A549 (cell line): ENCODE measurements around the gene ALOX15B. TPM values are rescaled to one million over a fixed set of nuclear protein-coding genes. Genes with fewer than 3 reads are reported as not detected.
A peak's percentile ranks its signal among the peaks of the same experiment; 100 is the strongest.

ENCODE experiments used
- ATOH8 ChIP-seq: fragments of 250-450 bp; sonication (Bioruptor Pico); IDR thresholded peaks from 2 replicates; pipeline ENCODE4 v1.5.0; 2020; ENCODE audit warnings: low read depth, mild to moderate bottlenecking, moderate library complexity
- BHLHE40 ChIP-seq: IDR thresholded peaks from 2 replicates; pipeline ENCODE4 v1.6.1; 2012; ENCODE audit warnings: low read depth, low read length, inconsistent platforms
- CBX2 ChIP-seq: fragments of 200-600 bp; sonication (generic); IDR thresholded peaks from 2 replicates; pipeline ENCODE4 v1.6.1; 2016; ENCODE audit warnings: low read depth, mild to moderate bottlenecking, borderline replicate concordance
- CEBPB ChIP-seq, 2 experiments: fragments of >200 bp in 1 of 2; sonication (Bioruptor Twin) in 1 of 2; formaldehyde crosslinking in 1 of 2; IDR thresholded peaks; 2 replicates each; pipeline ENCODE4 v1.6.1; 2012 to 2016
- CHD2 ChIP-seq: fragments of 150-350 bp; IDR thresholded peaks from 2 replicates; pipeline ENCODE4 v1.6.1; 2014; ENCODE audit warnings: low read length; ENCODE audit not compliant: partially characterized antibody
- CHD4 ChIP-seq: fragments of 200-600 bp; sonication (generic); IDR thresholded peaks from 2 replicates; pipeline ENCODE4 v1.6.1; 2016; ENCODE audit warnings: antibody characterized with exemption, mild to moderate bottlenecking, borderline replicate concordance
- CTCF ChIP-seq: fragments of >200 bp; sonication (Bioruptor Twin); formaldehyde crosslinking; IDR thresholded peaks from 3 replicates; pipeline ENCODE4 v1.5.1; 2016
- EHF ChIP-seq: fragments of 250-450 bp; sonication (Bioruptor Pico); IDR thresholded peaks from 2 replicates; pipeline ENCODE4 v1.5.0; 2020; ENCODE audit warnings: mild to moderate bottlenecking
- EP300 ChIP-seq, 2 experiments: fragments of >200 bp; sonication (Bioruptor Twin); formaldehyde crosslinking; IDR thresholded peaks; 2 replicates in 1 of 2; 3 replicates in 1 of 2; pipeline ENCODE4 v1.6.1; 2016 to 2017
- ESRRA ChIP-seq: fragments of 150-350 bp; IDR thresholded peaks from 2 replicates; pipeline ENCODE4 v1.6.1; 2014; ENCODE audit warnings: mild to moderate bottlenecking, low read length, borderline replicate concordance
- FOSB ChIP-seq: fragments of 250-450 bp; sonication (Bioruptor Pico); IDR thresholded peaks from 2 replicates; pipeline ENCODE4 v1.5.0; 2020; ENCODE audit warnings: mild to moderate bottlenecking, moderate library complexity
- FOSL2 ChIP-seq, 2 experiments: fragments of 450-650 bp in 1 of 2; fragments of >200 bp in 1 of 2; sonication (Bioruptor Twin) in 1 of 2; formaldehyde crosslinking; IDR thresholded peaks; 2 replicates each; pipeline versions ENCODE4 v1.5.0 to v1.6.1; 2016 to 2020; ENCODE audit warnings: mild to moderate bottlenecking in 1 of 2, moderate library complexity in 1 of 2
- GATA3 ChIP-seq: IDR thresholded peaks from 2 replicates; pipeline ENCODE4 v1.6.1; 2012; ENCODE audit warnings: borderline replicate concordance
- HDAC2 ChIP-seq: fragments of 200-600 bp; sonication (generic); IDR thresholded peaks from 2 replicates; pipeline ENCODE4 v1.6.1; 2016
- HEYL ChIP-seq: fragments of 250-450 bp; sonication (Bioruptor Pico); IDR thresholded peaks from 2 replicates; pipeline ENCODE4 v1.8.0; 2021; ENCODE audit warnings: mild to moderate bottlenecking, moderate library complexity
- HMGXB4 ChIP-seq: fragments of 250-450 bp; sonication (Bioruptor Pico); IDR thresholded peaks from 2 replicates; pipeline ENCODE4 v1.5.0; 2021; ENCODE audit warnings: mild to moderate bottlenecking, moderate library complexity, borderline replicate concordance
- HOXA7 ChIP-seq: fragments of 250-450 bp; sonication (Bioruptor Pico); IDR thresholded peaks from 2 replicates; pipeline ENCODE4 v1.5.0; 2020; ENCODE audit warnings: mild to moderate bottlenecking, moderate library complexity
- HOXB5 ChIP-seq: fragments of 250-450 bp; sonication (Bioruptor Pico); IDR thresholded peaks from 2 replicates; pipeline ENCODE4 v1.5.0; 2020; ENCODE audit warnings: mild to moderate bottlenecking, moderate library complexity
- JUN ChIP-seq, 2 experiments: fragments of >200 bp; sonication (Bioruptor Twin); formaldehyde crosslinking; IDR thresholded peaks; 2 replicates in 1 of 2; 3 replicates in 1 of 2; pipeline ENCODE4 v1.6.1; 2016 to 2017
- KDM1A ChIP-seq: fragments of 200-600 bp; sonication (generic); IDR thresholded peaks from 2 replicates; pipeline ENCODE4 v1.6.1; 2016; ENCODE audit warnings: low read depth, mild to moderate bottlenecking
- MAFK ChIP-seq: fragments of 450-650 bp; IDR thresholded peaks from 2 replicates; pipeline ENCODE4 v1.6.1; 2014; ENCODE audit not compliant: partially characterized antibody
- MAZ ChIP-seq: fragments of 150-350 bp; IDR thresholded peaks from 2 replicates; pipeline ENCODE4 v1.6.1; 2014; ENCODE audit warnings: antibody characterized with exemption, low read depth, low read length, borderline replicate concordance
- MYC ChIP-seq: IDR thresholded peaks from 2 replicates; pipeline ENCODE4 v1.6.1; 2012; ENCODE audit warnings: mild to moderate bottlenecking, inconsistent platforms, low read length, improper control_type of control experiment, borderline replicate concordance
- NFE2L2 ChIP-seq: fragments of 150-350 bp; conservative IDR thresholded peaks from 2 replicates; pipeline ENCODE4 v1.6.1; 2014; ENCODE audit warnings: low read length
- NPAS2 ChIP-seq: fragments of 250-450 bp; sonication (Bioruptor Pico); IDR thresholded peaks from 2 replicates; pipeline ENCODE4 v1.8.0; 2022; ENCODE audit warnings: mild to moderate bottlenecking, moderate library complexity, borderline replicate concordance
- NR3C1 ChIP-seq: fragments of >200 bp; sonication (Bioruptor Twin); formaldehyde crosslinking; IDR thresholded peaks from 3 replicates; pipeline ENCODE4 v1.6.1; 2017
- PBX3 ChIP-seq: IDR thresholded peaks from 2 replicates; pipeline ENCODE4 v1.6.1; 2012
- POLR2A ChIP-seq: IDR thresholded peaks from 2 replicates; pipeline ENCODE4 v1.6.1; 2012; ENCODE audit warnings: mild to moderate bottlenecking, low read length
- POLR2AphosphoS2 ChIP-seq: conservative IDR thresholded peaks from 2 replicates; pipeline ENCODE4 v1.6.1; 2012; ENCODE audit warnings: low read length, improper control_type of control experiment, inconsistent platforms
- RARB ChIP-seq: fragments of 250-450 bp; sonication (Bioruptor Pico); IDR thresholded peaks from 2 replicates; pipeline ENCODE4 v1.8.0; 2021; ENCODE audit warnings: mild to moderate bottlenecking, moderate library complexity
- RCOR1 ChIP-seq: fragments of 150-350 bp; IDR thresholded peaks from 2 replicates; pipeline ENCODE4 v1.6.1; 2014; ENCODE audit warnings: antibody characterized with exemption, low read length, low read depth
- RFX5 ChIP-seq: fragments of 450-650 bp; IDR thresholded peaks from 2 replicates; pipeline ENCODE4 v1.7.1; 2014; ENCODE audit warnings: antibody characterized with exemption, mild to moderate bottlenecking, moderate library complexity
- RNF2 ChIP-seq: fragments of 200-600 bp; sonication (generic); IDR thresholded peaks from 2 replicates; pipeline ENCODE4 v1.6.1; 2016; ENCODE audit warnings: low read depth, mild to moderate bottlenecking, antibody characterized with exemption, moderate library complexity, borderline replicate concordance
- SMC3 ChIP-seq: fragments of >200 bp; sonication (Bioruptor Twin); formaldehyde crosslinking; IDR thresholded peaks from 3 replicates; pipeline ENCODE4 v1.6.1; 2018; ENCODE audit warnings: inconsistent platforms
- SREBF2 ChIP-seq: fragments of 450-650 bp; IDR thresholded peaks from 2 replicates; pipeline ENCODE4 v1.6.1; 2014; ENCODE audit warnings: mild to moderate bottlenecking, moderate library complexity
- TFCP2L1 ChIP-seq: fragments of 250-450 bp; sonication (Bioruptor Pico); IDR thresholded peaks from 2 replicates; pipeline ENCODE4 v1.5.0; 2021; ENCODE audit warnings: mild to moderate bottlenecking
- ZC3H11A ChIP-seq: fragments of 450-650 bp; IDR thresholded peaks from 2 replicates; pipeline ENCODE4 v1.6.1; 2014; ENCODE audit warnings: antibody characterized with exemption, mild to moderate bottlenecking
- ZSCAN20 ChIP-seq: fragments of 250-450 bp; sonication (Bioruptor Pico); IDR thresholded peaks from 2 replicates; pipeline ENCODE4 v1.8.0; 2022; ENCODE audit warnings: mild to moderate bottlenecking, moderate library complexity
- polyA plus RNA-seq, 4 experiments: library from polyadenylated mRNA; depleted of rRNA in 3 of 4; stranded (reverse); fragments of >200 nt; fragmentation: RNase III in 1 of 4; extraction: RNeasy Plus Mini Kit Qiagen cat#74134 plus additional on column Dnase treatment in 1 of 4; gene quantifications; 2 replicates in 3 of 4; 3 replicates in 1 of 4; pipeline ENCODE4 v1.2.3, GENCODE V29; 2011 to 2017

ALOX15B gene
- polyA plus RNA-seq, 2 of the 4 experiments (the other 2 are of a cell fraction) = not detected

- peak; percentile 91 for TF ChIP-seq SMC3
- no peak for TF ChIP-seq HOXB5
- TF ChIP-seq HEYL (CRISPR knock-in tag) = no peak
- TF ChIP-seq TFCP2L1 = 0 out of 2 replicates have a peak, but pooled peaks have one; percentile 19
- no peak for TF ChIP-seq EP300 (IDR thresholded peaks at IDR 0.05)
- TF ChIP-seq PBX3 = no peak
- peak; percentile 62; the same call in 1 of the 2 replicates for TF ChIP-seq HMGXB4 (CRISPR knock-in tag)
- no peak for TF ChIP-seq ZSCAN20
- no peak for TF ChIP-seq RARB (CRISPR knock-in tag)
- 0 out of 2 replicates have a peak, but pooled peaks have one; percentile 7 for TF ChIP-seq GATA3
- TF ChIP-seq MAZ = no peak
- no peak for TF ChIP-seq KDM1A
- TF ChIP-seq HDAC2 = no peak
- TF ChIP-seq SREBF2 = no peak
- TF ChIP-seq RFX5 = no peak
- TF ChIP-seq ESRRA = no peak
- TF ChIP-seq BHLHE40 = peak; percentile 49; the same call in 1 of the 2 replicates
- no peak for TF ChIP-seq FOSB (CRISPR knock-in tag)
- peak; percentile 97 for TF ChIP-seq CTCF
- TF ChIP-seq NR3C1 = no peak
- TF ChIP-seq MYC = peak; percentile 80; the same call in 1 of the 2 replicates
- TF ChIP-seq NPAS2 = no peak
- TF ChIP-seq POLR2AphosphoS2 = no peak
- peak in 1 of 2 experiments; percentile 53; a peak in 1 of 4 replicates for TF ChIP-seq CEBPB (IDR thresholded peaks at IDR 0.05)
- TF ChIP-seq CHD4 = no peak
- no peak for TF ChIP-seq MAFK
- no peak for TF ChIP-seq ATOH8 (CRISPR knock-in tag)
- TF ChIP-seq RNF2 = peak; percentile 90; the same call in 1 of the 2 replicates
- TF ChIP-seq RCOR1 = no peak
- TF ChIP-seq HOXA7 (CRISPR knock-in tag) = no peak
- peak in 1 of 2 experiments; percentile 70; a peak in 2 of 5 replicates for TF ChIP-seq JUN (IDR thresholded peaks at IDR 0.05)
- TF ChIP-seq POLR2A = peak; percentile 76
- no peak for TF ChIP-seq NFE2L2
- no peak for TF ChIP-seq FOSL2 (IDR thresholded peaks at IDR 0.05)
- TF ChIP-seq FOSL2 (CRISPR knock-in tag; IDR thresholded peaks at IDR 0.05) = no peak; the same call in 1 of the 2 replicates
- no peak for TF ChIP-seq EHF (CRISPR knock-in tag)
- no peak; the same call in 1 of the 2 replicates for TF ChIP-seq ZC3H11A
- no peak for TF ChIP-seq CBX2
- no peak for TF ChIP-seq CHD2
These were observed 48.8 kb upstream of the ALOX15B start (continued) for GRCh38 chr17:7989781-7990655.
